Germinal center (tissue), 1 donor: Measurements from ENCODE around the gene CCDC13.
A peak's percentile ranks its signal among the peaks of the same experiment; 100 is the strongest.

Source experiments
- DNase-seq: peaks from one replicate; pipeline ENCODE4 v3.0.0; 2012; ENCODE audit warnings: mixed read lengths, low spot score

Gene CCDC13

DNA sequence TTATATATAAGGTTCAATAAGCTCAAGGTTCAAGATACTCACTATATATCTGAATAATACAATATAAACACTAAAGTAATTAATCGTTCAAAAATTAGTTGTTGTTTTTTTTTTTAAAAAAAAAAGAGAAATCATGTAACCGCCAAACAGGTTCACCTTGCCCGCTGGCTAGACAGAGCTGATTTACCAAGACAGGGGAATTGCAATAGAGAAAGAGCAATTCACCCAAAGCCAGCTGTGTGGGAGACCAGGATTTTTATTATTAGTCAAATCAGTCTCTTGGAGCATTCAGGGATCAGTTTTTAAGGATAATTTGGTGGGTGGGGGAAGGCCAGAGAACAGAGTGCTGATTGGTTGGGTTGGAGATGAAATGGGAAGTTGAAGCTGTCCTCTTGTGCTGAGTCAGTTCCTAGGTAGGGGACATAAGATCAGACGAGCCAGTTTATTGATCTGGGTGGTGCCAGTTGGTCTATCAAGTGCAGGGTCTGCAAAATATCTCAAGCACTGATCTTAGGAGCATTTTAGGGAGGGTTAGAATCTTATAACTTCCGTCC, 23.4 kb upstream of the CCDC13 start:
- no peak for DNase-seq

DNA sequence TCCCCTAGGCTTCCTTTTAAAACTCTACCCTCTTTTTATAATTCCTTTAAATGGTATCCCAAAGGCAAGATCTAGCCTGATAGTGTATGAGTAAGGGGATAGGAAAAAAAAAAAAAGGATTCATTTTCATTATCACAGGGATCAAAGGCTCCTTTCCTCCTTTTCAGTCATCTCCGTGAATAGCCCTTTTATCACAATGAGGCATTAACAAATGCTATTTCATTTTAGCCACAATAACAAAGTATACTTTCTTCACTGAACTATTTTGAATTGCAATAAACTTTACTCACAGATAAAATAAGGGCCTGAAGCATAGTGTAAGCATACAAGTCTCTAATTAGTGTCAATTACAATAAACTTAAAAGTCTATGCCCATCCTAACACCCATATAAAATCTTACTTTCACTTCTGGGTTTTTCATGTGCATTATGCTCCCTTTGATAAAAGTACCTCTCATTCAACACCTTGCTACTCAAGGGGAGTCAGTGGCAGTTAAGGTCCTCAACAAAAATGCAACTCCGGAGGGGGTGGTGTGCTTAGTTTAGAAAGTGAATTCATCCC, 22.6 kb upstream of the CCDC13 start:
- DNase-seq = no peak

DNA sequence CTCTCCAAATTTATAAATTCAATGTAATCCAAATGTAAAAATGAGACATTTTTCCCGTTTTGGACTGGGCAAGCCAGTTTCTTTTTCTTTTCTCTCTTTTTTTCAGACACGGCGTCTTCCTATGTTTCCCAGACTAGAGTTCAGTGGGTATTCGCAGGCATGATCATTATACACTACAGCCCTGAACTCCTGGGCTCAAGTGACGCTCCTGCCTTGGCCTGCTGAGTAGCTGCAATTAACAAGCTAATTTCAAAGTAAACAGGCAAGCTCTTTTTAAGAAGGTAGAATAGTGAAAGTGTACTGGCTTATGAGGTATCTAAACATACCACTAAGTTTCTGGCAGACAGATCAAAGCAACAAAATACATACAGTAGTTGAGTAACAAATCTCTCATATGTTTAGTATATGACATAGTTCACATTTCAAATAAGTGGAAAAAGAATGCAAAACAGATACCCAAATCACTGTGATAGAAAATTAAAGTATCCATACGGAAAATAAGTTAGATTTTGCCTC, 17.7 kb upstream of the CCDC13 start:
- no peak for DNase-seq

DNA sequence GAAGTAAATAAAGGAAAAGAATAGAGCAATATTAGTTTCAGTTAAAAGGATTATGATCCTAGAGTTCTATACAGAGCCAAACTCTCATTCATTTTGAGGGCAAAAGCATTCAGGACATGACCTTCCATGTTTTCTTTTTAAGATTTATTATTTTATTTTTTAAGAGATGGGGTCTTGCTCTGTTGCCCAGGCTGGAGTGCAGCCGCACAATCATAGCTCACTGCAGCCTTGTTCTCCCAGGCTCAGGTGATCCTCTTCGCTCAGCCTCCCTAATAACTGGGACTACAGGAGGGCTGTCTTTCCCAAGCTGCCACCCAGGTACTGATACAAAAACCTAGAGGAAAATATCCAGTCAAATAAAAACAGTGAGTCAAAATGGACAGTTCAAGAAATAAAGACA, 13.6 kb upstream of the CCDC13 start:
- no peak for DNase-seq

DNA sequence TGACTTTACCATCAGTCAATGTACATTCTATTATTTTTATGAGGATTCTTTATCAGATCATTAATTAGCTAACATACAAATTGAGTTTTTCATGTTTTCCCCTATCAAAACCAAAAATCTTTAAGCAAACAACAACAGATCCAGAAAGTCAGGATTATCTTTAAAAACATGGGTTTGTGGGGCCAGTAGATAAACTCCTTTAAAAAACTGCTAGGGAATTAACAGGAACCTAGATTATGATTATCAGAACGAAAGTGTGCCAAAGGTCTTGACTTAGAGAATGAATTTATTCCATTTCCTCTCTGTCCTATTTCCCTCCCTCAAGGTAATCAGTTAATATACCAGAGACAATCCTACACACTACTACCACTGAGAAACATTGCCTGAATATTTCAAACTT, 13.2 kb upstream of the CCDC13 start:
- DNase-seq = no peak

DNA sequence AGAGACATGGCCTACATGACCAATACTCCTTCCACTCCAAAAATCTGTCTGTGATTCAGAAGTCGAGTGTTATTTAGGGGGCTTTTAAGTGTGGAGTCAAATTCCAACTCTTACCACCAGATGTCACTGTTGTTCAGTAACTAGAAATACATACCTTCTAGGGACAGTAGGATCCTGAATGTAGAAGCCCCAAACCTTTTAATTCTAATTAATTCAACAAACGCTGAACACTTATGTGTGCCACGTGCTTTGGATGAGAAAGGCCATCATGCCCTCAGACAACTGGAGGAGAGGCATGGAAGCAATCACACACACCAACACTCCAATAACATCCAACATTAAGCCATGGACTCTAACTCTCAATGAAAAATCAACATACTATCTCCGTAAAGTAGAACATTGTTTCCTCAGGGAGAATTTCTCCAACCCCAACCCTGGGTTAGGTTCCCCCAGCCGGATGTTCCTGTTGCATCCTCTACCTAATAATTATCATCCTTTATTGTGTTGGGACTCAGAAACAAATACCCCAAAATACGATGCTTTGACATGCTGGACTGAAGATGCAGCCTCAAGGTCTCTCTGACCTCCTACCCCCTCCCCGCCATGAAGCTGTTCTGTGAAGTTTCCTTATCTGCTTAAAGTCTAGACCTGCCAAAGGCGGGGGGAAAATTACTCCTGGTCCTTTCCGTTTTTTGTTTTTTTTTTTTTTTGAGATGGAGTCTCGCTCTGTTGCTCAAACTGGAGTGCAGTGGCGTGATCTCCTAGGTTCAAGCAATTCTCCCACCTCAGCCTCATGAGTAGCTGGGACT, 8.0 kb upstream of the CCDC13 start:
- peak; percentile 71 for DNase-seq

DNA sequence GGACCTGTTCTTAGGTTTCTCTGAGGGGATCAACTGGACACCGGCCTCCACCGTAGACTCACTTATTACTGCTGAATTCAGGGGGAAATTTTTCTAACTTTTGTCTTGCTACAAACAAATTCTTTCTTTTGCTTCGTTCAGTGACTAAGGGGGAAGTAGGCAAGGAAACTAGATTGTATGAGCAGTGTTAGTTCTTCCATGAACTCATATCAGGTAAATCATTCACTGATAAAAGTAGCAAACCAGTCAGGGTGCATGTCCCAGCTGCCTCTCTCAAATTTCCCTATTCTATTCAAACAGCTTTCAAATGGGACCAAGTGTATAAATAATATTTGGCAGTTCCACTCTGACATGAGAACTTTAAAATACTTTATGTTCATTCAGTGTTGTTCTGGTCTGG, 7.3 kb upstream of the CCDC13 start:
- DNase-seq = no peak

DNA sequence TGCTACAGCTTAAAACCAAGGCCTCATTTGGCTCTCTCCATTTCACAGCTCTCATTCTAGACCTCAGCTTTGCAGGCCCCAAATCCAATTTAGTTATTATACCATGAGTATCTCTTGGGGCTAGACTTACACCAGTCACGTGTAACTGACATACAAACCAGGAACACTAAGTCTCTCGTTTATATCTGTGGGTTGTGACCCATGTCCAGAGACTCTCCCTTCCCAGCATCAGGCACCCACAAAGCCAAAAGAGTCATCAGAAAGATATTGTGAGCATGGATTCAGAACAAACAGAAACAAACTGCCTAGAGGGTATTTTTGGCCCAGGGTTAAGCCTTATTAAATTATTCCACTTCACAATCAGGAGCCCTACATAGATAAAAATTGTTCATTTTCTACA, 5.6 kb upstream of the CCDC13 start:
- no peak for DNase-seq

DNA sequence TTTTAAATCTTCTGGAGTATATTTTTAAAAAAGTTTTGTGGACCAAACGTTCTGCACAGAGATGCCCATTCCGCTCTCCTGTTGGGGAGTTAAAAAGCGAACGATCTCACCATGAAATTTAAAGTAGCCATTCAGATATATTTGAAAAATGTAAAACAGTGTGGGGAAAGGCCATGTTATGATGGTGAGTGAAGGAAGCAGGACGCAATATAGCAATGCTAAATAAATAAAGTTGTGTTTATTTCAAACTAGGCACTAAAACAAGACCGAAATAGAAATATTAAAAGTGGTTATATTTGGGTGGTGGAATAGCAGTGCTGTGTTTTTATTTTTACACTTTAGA, 327 bp upstream of the CCDC13 start:
- DNase-seq = no peak

DNA sequence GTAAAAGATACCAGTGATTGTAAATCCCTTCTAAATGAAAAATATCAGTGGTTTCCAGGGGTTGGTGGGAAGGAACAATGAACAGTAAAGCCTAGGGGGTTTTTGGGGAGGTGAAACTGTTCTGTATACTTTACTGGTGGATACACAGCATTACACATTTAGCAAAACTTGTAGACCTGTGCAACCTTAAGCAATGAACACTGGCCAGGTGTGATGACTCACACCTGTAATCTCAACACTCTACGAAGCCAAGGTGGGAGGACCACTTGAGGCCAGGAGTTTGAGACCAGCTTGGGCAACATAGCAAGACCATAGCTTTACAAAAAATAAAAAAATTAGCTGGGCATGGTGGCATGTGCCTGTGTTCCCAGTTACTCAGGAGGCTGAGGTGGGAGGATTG, 1.8 kb downstream of the CCDC13 start:
- DNase-seq = no peak

DNA sequence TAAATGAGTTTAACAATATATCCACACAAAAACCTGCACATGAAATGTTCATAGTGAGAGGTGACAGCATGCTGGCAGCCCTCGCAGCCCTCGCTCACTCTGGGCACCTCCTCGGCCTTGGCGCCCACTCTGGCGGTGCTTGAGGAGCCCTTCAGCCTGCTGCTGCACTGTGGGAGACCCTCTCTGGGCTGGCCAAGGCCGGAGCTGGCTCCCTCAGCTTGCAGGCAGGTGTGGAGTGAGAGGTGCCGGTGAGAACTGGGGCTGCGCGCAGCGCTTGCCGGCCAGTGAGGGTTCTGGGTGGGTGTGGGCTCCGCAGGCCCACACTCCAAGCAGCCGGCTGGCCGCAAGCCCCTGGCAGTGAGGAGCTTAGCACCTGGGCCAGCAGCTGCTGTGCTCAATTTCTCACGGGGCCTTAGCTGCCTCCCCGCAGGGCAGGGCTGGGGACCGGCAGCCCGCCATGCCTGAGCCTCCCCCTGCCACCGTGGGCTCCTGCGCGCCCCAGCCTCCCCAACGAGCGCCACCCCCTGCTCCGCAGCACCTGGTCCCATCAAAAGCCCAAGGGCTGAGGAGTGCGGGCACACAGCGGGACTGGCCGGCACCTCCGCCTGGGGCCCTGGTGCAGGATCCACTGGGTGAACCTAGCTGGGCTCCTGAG, 3.4 kb downstream of the CCDC13 start:
- no peak for DNase-seq

DNA sequence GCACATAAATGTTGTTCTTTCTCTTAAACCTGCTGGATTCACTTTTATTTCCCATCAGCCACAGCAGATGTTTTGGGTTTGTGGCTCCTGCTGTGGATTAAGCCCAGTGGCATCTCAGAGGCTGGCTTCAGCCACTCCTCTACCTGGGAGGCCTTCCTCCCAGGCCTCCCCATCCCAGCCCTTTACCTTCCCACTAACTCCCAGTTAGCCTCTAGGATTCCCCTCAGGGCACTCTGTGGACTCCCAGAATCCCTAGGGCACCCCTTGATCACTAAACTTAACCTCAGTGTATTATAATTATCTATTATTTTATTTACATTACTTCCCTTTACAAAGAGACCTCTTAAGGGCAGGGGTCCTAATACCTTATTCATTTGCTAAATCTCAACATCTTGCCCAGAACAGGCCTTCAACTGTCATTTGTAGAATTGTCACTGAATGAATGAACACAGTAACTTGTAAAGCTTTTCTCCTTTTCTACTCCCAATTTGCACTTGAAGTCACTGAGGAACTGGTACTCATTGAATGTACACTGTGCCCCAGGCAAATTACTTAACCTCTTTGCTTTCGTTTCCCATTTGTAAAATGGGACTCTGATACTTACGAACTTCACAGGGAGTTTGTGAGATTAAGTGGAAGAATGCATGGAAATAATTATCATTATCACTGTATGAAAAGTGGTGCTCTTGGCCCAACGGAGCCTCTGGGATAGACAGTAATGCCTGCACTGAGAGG, 8.3 kb downstream of the CCDC13 start:
- DNase-seq = no peak

DNA sequence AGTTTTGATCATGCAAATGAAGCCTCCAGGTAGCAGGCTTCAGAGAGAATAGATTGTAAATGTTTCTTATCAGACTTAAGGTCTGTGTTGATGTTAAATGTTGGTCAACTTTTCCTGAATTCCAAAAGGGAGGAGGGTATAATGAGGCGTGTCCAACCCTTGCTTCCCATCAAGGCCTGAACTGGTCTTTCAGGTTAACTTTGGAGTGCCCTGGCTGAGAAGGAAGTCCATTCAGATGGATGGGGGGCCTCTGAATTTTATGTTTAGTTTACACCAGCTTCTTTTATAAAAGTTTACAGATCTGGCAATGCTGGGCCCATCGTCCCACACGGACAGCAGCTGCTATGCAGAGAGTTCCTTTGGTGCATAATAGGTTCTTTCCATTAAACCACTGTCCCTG, 8.9 kb downstream of the CCDC13 start:
- DNase-seq = no peak

DNA sequence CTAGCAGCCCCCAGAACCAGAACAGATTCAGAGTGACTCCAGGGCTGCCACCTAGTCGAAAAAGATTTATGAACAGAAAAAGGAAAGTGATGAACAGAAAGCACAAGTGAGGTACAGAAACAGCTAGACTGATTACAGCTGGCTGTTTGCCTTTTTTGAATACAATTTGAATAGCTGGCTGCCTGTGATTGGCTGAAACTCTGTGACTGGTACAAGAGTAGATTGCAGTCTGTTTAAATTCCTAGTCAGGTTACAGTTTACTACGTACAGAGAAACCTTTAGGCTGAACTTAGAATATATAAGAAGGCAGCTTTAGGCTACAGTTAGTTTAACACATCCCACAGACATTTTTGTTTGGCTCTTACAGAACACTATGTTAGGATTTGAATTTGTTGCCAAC, 10.0 kb downstream of the CCDC13 start:
- DNase-seq = no peak

DNA sequence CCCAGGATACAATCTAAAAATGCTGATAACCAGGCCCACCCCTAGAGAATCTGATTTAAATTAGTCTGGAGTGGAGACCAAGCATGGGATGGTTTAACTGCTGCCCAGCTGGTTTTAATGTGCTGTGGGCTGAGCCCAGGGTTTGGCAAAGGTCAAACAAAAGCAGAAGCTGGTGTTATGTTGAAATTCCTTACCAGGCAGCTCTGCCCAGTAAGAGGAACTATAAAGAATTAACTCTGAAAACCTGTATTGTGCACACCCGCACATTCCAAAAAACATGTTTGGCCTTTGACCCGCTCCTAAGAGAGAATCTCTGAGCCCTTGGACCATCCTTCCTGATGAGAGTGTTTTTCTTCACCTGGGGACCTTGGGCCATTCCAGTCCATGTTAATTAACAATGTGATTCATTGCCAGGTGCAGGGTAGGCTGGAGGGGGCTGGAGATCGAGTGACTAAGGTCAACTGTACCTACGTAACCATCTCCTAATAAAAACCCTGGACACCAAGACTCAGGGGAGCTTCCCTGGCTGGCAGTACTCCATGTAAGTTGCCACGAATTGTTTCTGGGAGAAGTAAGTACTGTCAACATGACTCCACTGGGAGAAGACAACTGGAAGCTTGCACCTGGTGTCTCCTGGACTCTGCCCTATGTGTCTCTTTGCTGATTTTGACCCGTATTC, 10.9 kb downstream of the CCDC13 start:
- no peak for DNase-seq

DNA sequence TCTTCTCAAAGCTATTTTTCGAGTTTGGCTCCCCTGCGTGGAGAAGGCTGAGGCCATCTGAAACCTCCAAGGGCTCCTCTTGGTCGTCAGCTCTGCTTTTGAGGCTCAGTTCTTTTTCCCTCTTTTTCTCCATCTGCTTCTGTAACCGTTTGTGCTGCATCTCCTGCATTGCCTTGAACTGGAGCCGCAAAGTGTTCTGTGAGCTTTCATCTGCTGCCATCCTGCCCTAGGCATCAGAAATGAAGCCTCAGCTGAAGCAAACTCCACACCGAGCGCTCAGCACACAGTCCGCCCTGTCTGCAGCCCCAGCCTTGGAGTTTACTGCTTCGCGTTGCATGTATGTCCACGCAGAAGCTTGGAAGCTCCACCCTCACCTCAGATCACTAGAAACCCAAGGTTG, 14.9 kb downstream of the CCDC13 start:
- DNase-seq = no peak

DNA sequence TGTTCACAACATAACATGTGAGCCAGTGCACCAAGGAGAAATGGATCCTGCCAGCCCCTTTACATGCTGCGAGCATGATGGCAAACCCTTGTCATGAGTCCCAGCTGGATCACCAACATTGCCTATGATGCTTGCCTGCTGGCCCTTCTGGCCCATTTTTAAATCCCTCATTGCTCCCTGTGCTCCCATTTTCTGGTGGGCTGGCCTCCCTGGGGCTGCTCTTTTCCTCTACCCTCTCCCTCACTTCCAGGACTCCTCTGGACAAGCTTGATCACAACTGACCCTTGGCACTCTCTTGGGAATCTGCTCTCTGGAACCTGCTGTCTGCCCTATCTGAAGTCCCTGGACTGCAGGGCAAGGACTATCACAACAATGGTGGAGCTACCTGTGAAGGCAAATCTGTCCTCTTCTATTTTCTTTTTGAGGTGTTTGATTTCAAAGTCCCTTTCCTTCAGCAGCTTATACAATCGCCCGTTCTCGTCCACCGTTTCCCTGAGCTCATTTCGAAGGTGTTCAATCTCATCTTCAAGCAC, 16.3 kb downstream of the CCDC13 start:
- no peak for DNase-seq

DNA sequence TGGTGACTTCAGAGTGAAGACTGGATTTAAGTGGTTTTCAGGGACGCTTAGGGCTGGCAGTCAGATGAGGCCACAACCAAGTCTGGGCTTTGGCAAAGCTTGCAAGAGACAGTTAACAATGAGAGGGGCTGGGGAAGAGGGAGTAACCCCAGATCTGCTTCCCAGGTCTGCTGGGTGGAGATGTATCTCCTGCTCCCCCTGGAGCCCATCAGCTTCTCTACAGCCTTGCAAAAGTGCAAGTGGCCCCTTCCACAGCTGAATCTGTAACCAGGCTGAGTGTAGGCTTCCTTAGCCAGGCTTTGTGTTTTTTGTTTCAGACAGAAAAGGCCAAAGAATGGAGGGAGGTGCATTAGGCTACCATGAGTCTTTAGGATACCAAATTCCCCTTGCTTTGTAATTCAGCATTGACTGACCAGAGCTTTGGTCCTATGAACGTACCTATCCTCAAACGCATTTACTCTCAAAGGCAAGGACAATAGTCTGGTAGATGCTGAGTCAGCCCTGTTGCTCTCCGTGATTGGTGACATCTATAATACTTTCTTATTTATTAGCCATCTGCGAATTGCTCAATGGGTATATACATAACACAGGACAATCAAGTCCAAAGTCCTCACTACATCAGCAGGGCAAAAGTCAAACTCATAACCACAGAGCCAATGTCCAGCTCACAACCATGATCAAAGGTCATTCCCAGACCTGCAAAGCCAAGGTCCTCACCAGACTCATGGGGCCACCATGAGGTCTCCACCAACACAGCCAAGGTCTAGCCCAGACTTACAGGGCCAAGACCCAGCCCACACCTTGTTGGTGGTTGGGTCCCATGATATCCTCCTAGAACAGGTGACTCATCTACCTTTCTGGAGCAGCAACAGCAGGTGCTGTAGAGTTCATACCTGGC, 17.1 kb downstream of the CCDC13 start:
- peak; percentile 29 for DNase-seq

DNA sequence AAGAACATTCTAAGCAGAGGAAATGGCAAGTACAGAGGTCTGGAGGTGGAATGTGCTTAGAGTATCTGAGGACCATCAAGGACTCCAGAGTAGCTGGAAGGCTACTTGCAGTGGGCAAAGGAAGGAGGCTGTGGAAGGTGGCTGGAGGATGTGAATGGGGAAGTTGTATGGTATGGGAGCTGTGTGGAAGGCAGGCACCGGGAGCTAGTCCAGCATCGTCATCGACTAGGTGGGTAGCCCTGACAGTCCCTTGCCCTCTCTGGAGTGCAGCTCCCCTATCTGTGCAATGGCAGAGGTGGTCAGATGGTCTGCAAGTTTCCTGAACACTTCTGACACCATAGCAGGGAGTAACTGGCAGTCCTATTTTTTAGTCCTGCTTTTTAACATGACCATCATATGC, 19.3 kb downstream of the CCDC13 start:
- no peak for DNase-seq

DNA sequence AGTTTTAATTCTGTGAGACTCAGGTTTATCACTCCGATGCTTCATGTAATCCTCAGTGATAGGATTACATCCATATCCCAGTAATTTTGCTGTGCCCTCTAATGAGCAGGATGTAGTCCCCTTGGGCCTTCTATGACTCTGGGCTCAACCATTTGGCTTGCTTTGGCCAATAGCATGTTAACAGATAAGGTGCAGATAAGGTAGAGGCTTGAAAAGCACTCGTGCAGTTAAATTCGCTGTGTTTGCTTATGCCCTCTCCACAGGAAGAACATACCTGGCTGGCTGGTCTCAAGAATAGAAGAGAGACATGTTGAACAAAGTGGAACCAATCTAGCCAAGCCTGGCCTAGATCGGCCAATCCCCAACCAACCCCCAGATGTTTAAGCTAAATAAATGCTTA, 20.1 kb downstream of the CCDC13 start:
- DNase-seq = no peak

DNA sequence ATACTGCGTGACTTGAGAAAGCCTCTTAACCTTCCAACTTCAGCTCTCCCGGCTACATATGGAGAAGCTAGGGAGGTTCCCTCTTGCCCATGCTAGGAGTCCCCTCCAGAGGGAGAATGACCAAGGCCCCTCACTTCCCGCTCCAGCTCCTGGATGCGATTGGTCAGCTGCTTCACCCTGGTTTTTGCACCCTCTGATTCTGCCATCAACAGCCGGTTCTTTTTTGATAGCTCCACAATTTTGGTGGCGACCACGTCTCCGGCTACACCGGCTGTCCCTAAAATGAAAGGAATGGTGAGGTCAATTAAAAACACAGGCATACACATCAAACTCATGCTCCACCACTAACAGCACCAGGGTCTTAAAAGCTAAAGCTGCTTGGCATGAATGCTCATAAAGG, 20.6 kb downstream of the CCDC13 start:
- no peak for DNase-seq
